Ammon's horn (tissue), 1 donor: ENCODE measurements around the gene PGM5.
A peak's percentile ranks its signal among the peaks of the same experiment; 100 is the strongest.

Source experiments
- DNase-seq: peaks from one replicate; pipeline ENCODE4 v3.0.0-alpha.2; 2016; ENCODE audit warnings: low spot score

Gene PGM5

DNA sequence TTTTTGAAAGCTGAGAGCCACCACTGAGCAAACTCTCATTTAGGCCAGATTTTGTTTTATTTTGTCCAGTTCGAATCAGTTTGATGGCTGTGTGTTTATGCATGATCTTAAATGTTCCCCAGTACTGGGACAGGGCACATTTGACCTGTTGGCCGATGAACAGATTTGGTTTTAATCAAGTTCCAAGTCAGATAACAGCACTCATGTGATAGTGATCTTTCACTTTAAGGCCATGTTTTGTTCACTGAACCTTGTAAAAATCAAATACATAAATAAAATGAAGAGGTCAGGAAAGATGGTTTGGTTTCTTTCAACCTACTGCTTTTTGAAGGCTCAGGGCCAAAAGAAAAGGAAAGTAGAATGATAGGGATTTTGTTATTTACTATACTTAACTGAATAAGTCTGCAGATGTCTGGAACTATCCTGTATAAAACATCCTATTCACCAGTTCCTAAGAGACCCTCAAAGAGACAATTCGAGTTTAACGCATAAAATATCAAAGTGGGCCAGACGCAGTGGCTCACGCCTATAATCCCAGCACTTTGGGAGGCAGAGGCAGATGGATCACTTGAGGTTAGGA is 77.2 kb downstream of the PGM5 start:
- no peak for DNase-seq

DNA sequence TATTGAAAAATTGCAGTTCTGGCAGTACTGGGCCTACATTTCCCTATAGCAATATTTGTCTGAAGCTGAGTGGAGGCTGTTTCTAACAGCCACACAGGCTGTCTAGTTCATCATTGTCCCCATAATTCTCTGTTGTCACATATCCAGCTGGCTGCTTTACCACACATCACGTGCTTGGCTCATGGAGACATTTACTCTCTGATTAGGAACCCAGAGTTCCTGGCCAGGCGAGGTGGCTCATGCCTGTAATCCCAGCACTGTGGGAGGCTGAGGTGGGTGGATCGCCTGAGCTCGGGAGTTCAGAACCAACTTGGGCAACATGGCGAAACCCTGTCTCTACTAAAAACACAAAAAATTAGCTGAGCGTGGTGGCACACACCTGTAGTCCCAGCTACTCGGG is 81.4 kb downstream of the PGM5 start:
- peak; percentile 43 for DNase-seq

- no peak for DNase-seq
These were observed 87.2 kb downstream of the PGM5 start for GRCh38 chr9:68443624-68444023.

DNA sequence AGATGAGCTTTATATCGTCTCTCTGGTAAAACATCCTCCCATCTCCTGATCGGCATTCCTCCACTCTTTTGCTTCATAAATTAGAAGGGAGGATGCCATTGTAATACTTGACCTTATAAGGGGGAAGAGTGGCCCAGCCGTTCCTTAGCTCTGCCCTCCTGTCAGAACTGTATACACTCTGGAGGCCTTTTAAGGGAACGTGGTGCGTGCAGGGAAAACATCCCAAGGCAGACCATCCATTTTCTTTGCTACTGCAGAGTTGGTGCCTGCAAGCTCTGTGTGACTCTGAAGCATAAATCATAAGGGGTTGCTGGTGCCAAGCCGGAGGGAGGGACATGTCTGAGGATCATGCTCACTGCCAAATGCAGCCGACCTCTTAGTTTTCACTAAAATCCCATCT is 90.4 kb downstream of the PGM5 start:
- DNase-seq, result no peak

DNA sequence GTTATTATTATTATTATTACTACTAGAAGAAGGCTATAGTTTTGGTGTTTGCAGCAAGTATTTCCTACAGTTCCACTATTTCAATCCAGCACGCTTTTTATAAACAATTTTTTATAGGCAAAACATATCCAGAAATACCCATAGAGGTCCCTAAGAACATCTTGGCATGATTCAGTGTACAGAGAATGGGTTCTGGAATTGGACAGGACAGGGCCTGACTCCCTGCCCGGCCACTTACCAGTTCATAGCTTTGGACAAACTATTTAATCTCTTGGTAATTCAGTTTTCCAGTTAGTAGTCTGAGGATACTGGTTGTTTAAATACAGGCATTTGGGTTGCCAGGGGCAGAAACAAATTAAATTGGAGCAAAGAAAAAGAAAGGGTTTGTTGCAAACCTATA is 91.2 kb downstream of the PGM5 start:
- no peak for DNase-seq

GRCh38 chr9:68454579-68455334 is 98.3 kb downstream of the PGM5 start:
- DNase-seq, result no peak

DNA sequence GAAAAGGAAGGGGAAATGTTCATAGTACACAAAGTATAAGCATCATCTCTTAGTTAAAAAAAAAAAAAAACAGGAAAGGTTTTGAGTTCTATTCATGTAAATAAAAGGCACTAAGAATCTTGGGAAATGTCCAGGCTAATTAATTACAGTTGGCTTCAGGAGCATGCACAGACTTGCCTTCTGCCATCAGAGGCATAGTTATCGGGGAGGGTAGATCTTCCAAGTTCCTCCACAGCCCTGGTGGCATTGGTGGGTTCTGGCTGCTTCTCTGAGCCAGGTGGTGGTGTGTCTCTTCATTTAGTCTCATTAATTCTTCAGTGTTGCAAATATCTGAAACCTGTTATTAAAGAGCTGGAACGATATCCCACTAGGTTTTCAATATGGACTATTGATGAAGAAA is 99.0 kb downstream of the PGM5 start:
- DNase-seq, result no peak

DNA sequence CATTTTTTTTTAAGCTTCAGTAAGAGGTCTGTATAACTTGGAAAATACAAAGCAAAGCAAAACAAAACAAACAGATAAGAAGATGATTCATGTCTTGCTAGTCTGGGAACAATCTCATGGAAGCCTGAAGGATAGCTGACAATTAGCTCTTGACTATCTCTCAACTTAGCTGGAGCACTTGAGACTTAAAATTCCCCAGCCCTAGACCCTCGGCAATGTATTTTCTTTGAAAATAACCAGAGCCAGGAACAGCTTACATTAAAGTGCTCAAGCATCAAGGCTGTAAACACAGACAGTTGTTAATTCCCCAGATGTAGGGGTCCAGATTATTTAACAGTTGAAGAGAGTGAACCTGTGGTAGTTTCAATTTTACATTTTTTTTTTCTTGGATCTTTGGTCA is 101.4 kb downstream of the PGM5 start:
- DNase-seq, result no peak

DNA sequence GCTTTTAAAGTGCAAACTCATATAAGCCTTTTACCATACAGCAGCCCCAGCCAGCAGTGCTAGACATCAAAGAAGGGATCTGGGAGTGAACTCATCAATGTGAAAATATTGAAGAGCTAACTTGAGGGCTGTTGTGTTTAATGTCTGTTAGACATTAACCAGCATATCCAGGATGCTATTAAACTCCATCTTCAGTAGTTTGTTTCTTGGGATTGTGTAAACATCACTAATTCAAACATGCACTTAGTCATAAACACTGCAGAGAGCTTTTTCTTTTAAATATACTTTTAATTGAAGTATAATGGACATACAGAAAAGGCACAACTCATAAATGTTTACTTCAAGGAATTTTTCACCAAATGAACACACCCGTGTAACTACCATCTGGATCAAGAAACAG is 102.5 kb downstream of the PGM5 start:
- no peak for DNase-seq

- DNase-seq, result no peak
These were observed 105.8 kb downstream of the PGM5 start for GRCh38 chr9:68462105-68462775.

- no peak for DNase-seq
These were observed 113.7 kb downstream of the PGM5 start for GRCh38 chr9:68470067-68470466.

DNA sequence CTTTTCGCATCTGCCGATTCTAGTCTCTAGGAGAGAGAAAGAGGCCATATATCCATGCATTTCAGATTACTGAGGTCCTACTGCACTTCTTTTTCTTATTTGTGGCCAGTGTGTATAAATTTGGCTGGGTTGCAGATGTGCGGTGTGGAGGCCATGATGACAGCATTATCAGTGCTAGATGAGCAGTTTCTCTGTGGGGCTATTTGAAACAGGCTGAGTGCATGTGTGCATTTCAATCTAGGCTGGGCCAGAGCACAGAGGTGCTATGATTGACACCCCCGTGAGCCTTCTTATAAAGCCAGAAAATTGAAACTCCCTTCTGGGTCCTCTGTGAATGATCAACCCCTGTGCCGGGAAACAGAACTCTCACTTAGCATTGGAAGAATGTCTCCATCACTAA is 114.2 kb downstream of the PGM5 start:
- no peak for DNase-seq

GRCh38 chr9:68472119-68472518 is 115.7 kb downstream of the PGM5 start:
- no peak for DNase-seq

- peak; percentile 28 for DNase-seq
These were observed 117.4 kb downstream of the PGM5 start for GRCh38 chr9:68473790-68474189.

- DNase-seq, result no peak
These were observed 120.0 kb downstream of the PGM5 start for GRCh38 chr9:68476422-68476821.

DNA sequence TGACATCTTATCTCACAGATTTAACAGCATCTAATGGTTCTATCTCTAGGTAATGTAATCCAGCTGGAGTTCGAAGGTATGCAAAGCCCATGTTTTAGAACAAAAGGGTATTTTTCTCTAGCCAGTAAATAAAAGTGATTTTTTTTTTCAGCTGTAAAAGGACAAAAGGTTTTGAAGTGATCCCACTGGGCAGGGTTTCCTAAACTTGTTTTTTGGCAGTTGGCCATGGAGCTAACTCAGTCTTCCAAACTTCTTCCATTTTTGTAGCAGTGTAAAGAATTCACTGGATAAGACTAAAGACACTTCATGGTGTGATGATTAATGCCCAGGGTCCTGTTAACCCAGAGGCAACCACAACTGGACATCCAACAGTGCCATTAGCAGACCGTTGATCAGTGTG is 120.4 kb downstream of the PGM5 start:
- no peak for DNase-seq

DNA sequence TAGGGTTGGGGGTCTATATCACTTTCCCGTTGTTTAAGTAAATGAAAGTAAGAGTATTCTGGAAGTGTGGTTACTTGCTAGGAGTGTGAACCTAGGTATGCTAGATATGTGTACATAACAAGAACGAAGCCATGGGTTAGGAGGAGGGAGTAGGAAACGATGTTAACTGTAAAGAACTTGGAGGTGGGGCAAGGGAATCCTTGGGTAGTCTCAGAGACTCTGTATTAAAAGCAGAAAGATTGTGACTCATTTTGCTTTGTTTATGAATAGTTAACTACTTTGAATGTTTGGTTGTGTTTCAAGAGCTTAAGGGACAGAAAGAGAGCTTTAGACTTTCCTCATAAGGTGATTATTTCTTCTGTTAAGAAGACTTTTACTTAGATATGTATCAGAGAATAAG is 124.4 kb downstream of the PGM5 start:
- DNase-seq, result no peak

- no peak for DNase-seq
These were observed 126.1 kb downstream of the PGM5 start for GRCh38 chr9:68482548-68482947.

DNA sequence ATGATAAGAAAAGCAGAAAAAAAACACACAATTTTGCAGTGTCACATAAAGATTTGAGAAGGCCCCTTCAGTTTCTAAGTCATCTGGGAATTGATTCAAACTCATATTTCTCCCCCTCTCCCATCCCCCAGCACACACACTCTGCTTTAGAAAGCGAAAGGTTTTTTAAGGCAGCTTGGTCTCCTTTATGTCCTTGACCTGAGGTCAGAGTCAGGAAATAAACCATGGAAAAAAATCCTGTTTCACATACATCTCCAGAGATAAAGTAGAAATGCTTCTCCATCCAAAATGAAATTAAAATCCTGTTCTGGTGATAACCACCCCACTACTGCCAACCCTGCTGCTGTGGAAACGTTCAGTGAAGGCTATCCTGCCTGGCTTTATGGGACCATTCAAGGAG is 131.7 kb downstream of the PGM5 start:
- DNase-seq, result no peak

GRCh38 chr9:68489646-68490045 is 133.2 kb downstream of the PGM5 start:
- DNase-seq, result no peak

DNA sequence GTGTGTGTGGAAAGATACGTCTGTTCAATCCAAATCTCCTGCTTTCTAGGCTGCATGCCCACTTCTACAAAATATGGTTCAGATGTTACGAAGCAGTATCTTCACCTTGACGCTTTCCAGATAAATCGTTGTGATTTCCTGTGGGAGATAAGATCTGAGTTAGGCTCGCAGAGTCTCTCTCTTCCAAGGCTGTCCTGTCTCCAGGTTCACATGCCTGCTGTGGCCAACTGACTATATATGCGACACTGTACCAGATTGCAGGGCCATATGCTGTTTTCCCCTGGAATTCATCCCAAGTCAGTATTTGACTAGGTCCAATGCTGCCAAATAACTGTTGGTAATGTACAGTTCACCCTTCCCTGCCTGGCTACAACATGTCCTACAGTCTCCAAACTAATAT is 136.4 kb downstream of the PGM5 start:
- DNase-seq, result peak; percentile 13

- no peak for DNase-seq
These were observed 137.1 kb downstream of the PGM5 start for GRCh38 chr9:68493541-68493940.

DNA sequence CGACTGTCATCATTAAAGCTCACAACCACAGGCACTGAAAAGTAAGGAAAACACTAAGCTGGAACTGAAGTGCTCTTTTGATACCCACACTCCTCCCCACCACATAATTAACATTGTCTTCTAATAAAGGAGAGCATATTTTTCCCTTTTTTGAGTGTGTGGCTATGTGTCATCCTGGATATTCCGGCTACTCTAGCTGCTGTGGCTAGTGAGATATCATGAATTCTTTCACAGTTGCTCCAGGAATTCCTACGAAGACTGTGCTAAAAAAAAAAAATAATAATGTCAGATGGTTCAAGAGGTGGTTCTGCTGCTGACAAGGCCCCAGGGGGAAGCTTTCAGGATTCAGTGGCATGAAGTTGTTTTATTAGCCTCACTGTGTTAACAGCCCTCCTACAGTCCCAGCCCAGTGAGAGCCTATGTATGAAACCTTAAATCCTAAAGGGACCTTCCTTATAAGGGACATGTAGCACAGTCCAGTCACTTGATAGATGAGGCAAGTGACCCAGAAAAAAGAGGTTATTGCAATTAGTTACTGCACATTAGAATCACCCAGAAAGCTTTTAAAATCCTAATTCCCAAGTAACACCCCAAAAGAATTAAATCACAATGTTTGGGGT is 137.7 kb downstream of the PGM5 start:
- no peak for DNase-seq
